HUES64 (cell line): ENCODE data around the gene ZNF674.
"Not testable (repeated sequence)": the region's sequence is repeated elsewhere in the genome, so short reads cannot be mapped to it uniquely, and the experiment has no call there.

Experiments used
- H3K27ac ChIP-seq: 2 replicates; pipeline ENCODE4 v1.7.0; 2013; ENCODE audit warnings: low read depth, low read length, inconsistent platforms
- H3K27me3 ChIP-seq: 2 replicates; pipeline ENCODE4 v1.6.1; 2013; ENCODE audit warnings: mild to moderate bottlenecking, low read length; ENCODE audit not compliant: insufficient read depth
- H3K36me3 ChIP-seq: 2 replicates; pipeline ENCODE4 v1.6.1; 2013; ENCODE audit warnings: mild to moderate bottlenecking, low read length; ENCODE audit not compliant: insufficient read depth
- H3K4me1 ChIP-seq: 2 replicates; pipeline ENCODE4 v1.6.1; 2013; ENCODE audit warnings: mild to moderate bottlenecking, low read length, moderate library complexity; ENCODE audit not compliant: insufficient read depth
- H3K4me3 ChIP-seq: 2 replicates; pipeline ENCODE4 v1.5.1; 2013; ENCODE audit warnings: mild to moderate bottlenecking, low read length, moderate library complexity
- H3K9ac ChIP-seq: 2 replicates; pipeline ENCODE4 v1.6.1; 2013; ENCODE audit warnings: mild to moderate bottlenecking, low read depth, low read length
- H3K9me3 ChIP-seq: 2 replicates; pipeline ENCODE4 v1.6.1; 2013; ENCODE audit warnings: low read depth, low read length; ENCODE audit not compliant: insufficient read depth
- WGBS: fragments of 150-250, 120-280 bp; methylation state at CpG from one replicate; pipeline ENCODE4 v1.1.7; 2013; ENCODE audit warnings: missing lambda C conversion rate; 5-methylcytosine and 5-hydroxymethylcytosine counted together

Gene ZNF674

GRCh38 chrX:46463682-46464081 lies 81.5 kb downstream of the ZNF674 start:
- 94% methylated on average over 3 of the region's 3 CpGs for WGBS
- Histone ChIP-seq H3K4me3 (no peak overlapping the region), H3K27ac (no peak overlapping the region), H3K9me3 (no peaks in the 10 kb centered on the region), H3K36me3 (peaks cover 54% of the 10 kb centered on the region), H3K4me1 (no peaks in the 10 kb centered on the region), H3K9ac (no peak overlapping the region), H3K27me3 (no peaks in the 10 kb centered on the region)

GRCh38 chrX:46461660-46462191 lies 83.5 kb downstream of the ZNF674 start:
- no peaks in the 10 kb centered on the region for H3K9me3 ChIP-seq
- H3K9ac ChIP-seq = no peak overlapping the region
- H3K27ac ChIP-seq = no peak overlapping the region
- H3K4me1 ChIP-seq = no peaks in the 10 kb centered on the region
- WGBS = no CpG with 5 or more reads among the region's 2 CpGs
- H3K4me3 ChIP-seq = no peak overlapping the region
- H3K36me3 ChIP-seq = peaks cover 48% of the 10 kb centered on the region
- no peaks in the 10 kb centered on the region for H3K27me3 ChIP-seq

GRCh38 chrX:46460801-46461659 lies 84.2 kb downstream of the ZNF674 start:
- H3K27me3 ChIP-seq, H3K4me3 ChIP-seq, H3K9ac ChIP-seq, H3K9me3 ChIP-seq, H3K27ac ChIP-seq, H3K4me1 ChIP-seq: not testable (repeated sequence)
- WGBS = 76% methylated on average over 8 of the region's 8 CpGs
- peaks cover 41% of the 10 kb centered on the region for H3K36me3 ChIP-seq

- Histone ChIP-seq H3K4me1 (no peaks in the 10 kb centered on the region), H3K27ac (no peak overlapping the region), H3K9me3 (no peaks in the 10 kb centered on the region), H3K4me3 (no peak overlapping the region), H3K9ac (no peak overlapping the region), H3K27me3 (no peaks in the 10 kb centered on the region), H3K36me3 (peaks cover 28% of the 10 kb centered on the region)
- WGBS = 96% methylated on average over 2 of the region's 3 CpGs
Observed at GRCh38 chrX:46459603-46460002, 85.6 kb downstream of the ZNF674 start.

- no peaks in the 10 kb centered on the region for H3K9me3 ChIP-seq
- WGBS = 100% methylated on average over 3 of the region's 3 CpGs
- H3K27me3 ChIP-seq = no peaks in the 10 kb centered on the region
- H3K36me3 ChIP-seq = peaks cover 32% of the 10 kb centered on the region
- H3K9ac ChIP-seq = no peak overlapping the region
- H3K4me1 ChIP-seq = no peaks in the 10 kb centered on the region
- no peak overlapping the region for H3K27ac ChIP-seq
- H3K4me3 ChIP-seq = no peak overlapping the region
Observed at GRCh38 chrX:46456125-46456922, 88.9 kb downstream of the ZNF674 start.
